BJ (cell line): ENCODE data around the gene DLL4. TPM values are rescaled to one million over a fixed set of nuclear protein-coding genes. Genes with fewer than 3 reads are reported as not detected.
A peak's percentile ranks its signal among the peaks of the same experiment; 100 is the strongest.

ENCODE experiments used
- CTCF ChIA-PET: fragments of 350-600 bp; formaldehyde crosslinking; extraction: SDS; loops from one replicate; lab custom pipeline; 2021; ENCODE audit warnings: antibody characterized with exemption, inconsistent platforms; lab: Yijun Ruan, JAX
- POLR2A ChIA-PET: fragments of 300-600 bp; sonication (Branson Sonifier 250); formaldehyde crosslinking; extraction: SDS; loops from one replicate; lab custom pipeline; 2021; ENCODE audit warnings: antibody characterized with exemption; lab: Charles Lee
- DNase-seq: peaks from one replicate; pipeline ENCODE4 v3.0.0-alpha.2; 2011; ENCODE audit warnings: low read depth
- H3K27me3 ChIP-seq: 2 replicates; pipeline ENCODE4 v1.6.0; 2011; ENCODE audit warnings: low read length; ENCODE audit not compliant: control insufficient read depth, insufficient read depth
- H3K36me3 ChIP-seq: 2 replicates; pipeline ENCODE4 v1.5.1; 2011; ENCODE audit warnings: low read length; ENCODE audit not compliant: control insufficient read depth, insufficient read depth
- H3K4me3 ChIP-seq: 2 replicates; pipeline ENCODE4 v1.5.1; 2011; ENCODE audit warnings: low read depth, mild to moderate bottlenecking, control low read depth, low read length
- CTCF ChIP-seq: IDR thresholded peaks from 2 replicates; pipeline ENCODE4 v1.5.1; 2011; ENCODE audit warnings: low read depth, mild to moderate bottlenecking, control low read depth, inconsistent platforms, low read length, moderate library complexity; ENCODE audit not compliant: insufficient read depth
- polyA plus RNA-seq: library from polyadenylated mRNA; depleted of rRNA; stranded (reverse); fragments of >200 nt; gene quantifications from 2 replicates; pipeline ENCODE4 v1.2.3, GENCODE V29; 2011

The DLL4 gene
- polyA plus RNA-seq, 1 experiment, result 0.47 TPM

GRCh38 chr15:40906991-40907802 is 21.9 kb upstream of the DLL4 start:
- Histone ChIP-seq H3K36me3 (peaks cover 16% of the 10 kb centered on the region), H3K4me3 (no peak overlapping the region), H3K27me3 (no peaks in the 10 kb centered on the region)
- no peak for TF ChIP-seq CTCF
- POLR2A ChIA-PET, result no interaction called here
- CTCF ChIA-PET, result interaction anchor here (0.5 to 10.1 kb wide), 13 partner anchors 9 to 208 kb away, joined by 3 to 309 read pairs (median 8); partner anchors contain the start of genes CHAC1, DLL4 and VPS18
- no peak for DNase-seq

GRCh38 chr15:40908095-40908494 is 21.0 kb upstream of the DLL4 start:
- Histone ChIP-seq H3K4me3 (no peak overlapping the region), H3K36me3 (peaks cover 8% of the 10 kb centered on the region), H3K27me3 (no peaks in the 10 kb centered on the region)
- ChIA-PET CTCF (interaction anchor here (1.1 to 10.1 kb wide), 7 partner anchors 12 to 134 kb away, joined by 4 to 309 read pairs (median 12); partner anchors contain the start of genes DLL4 and VPS18), POLR2A (no interaction called here)
- TF ChIP-seq CTCF, result no peak
- no peak for DNase-seq

GRCh38 chr15:40909662-40910630 is 19.2 kb upstream of the DLL4 start:
- no peak for TF ChIP-seq CTCF
- Histone ChIP-seq H3K36me3 (no peaks in the 10 kb centered on the region), H3K27me3 (no peaks in the 10 kb centered on the region), H3K4me3 (no peak overlapping the region)
- ChIA-PET POLR2A (interaction anchor here (0.6 to 1.0 kb wide), 3 partner anchors 43 to 149 kb away, joined by 3 to 6 read pairs (median 5); partner anchors contain the start of gene CHAC1), CTCF (interaction anchor here (0.5 to 10.1 kb wide), 8 partner anchors 15 to 276 kb away, joined by 3 to 309 read pairs (median 6); partner anchors contain the start of gene VPS18)
- peak; percentile 60 for DNase-seq

- no peak for TF ChIP-seq CTCF
- POLR2A ChIA-PET, result no interaction called here
- Histone ChIP-seq H3K36me3 (no peaks in the 10 kb centered on the region), H3K4me3 (no peak overlapping the region), H3K27me3 (no peaks in the 10 kb centered on the region)
- CTCF ChIA-PET, result interaction anchor here (0.9 to 10.1 kb wide), 5 partner anchors 9 to 109 kb away, joined by 5 to 309 read pairs (median 21); no protein-coding TSS in a partner anchor
- no peak for DNase-seq
Observed at GRCh38 chr15:40911141-40911540, 18.0 kb upstream of the DLL4 start.

- POLR2A ChIA-PET, result no interaction called here
- CTCF ChIA-PET, result interaction anchor here (0.9 to 10.1 kb wide), 6 partner anchors 9 to 110 kb away, joined by 3 to 309 read pairs (median 13); no protein-coding TSS in a partner anchor
- no peak for DNase-seq
Observed at GRCh38 chr15:40911693-40912092, 17.4 kb upstream of the DLL4 start.

More at GRCh38 chr15:40911693-40912092, 17.4 kb upstream of the DLL4 start:
- no peak for TF ChIP-seq CTCF
- no peak overlapping the region for H3K4me3 ChIP-seq
- H3K36me3 ChIP-seq, result no peaks in the 10 kb centered on the region
- H3K27me3 ChIP-seq, result no peaks in the 10 kb centered on the region
